Esophagus muscularis mucosa (tissue), 3 donors: Measurements from ENCODE around the gene ETFB.

ENCODE experiments used
- CTCF ChIP-seq, 3 experiments: fragments of 200-600 bp in 2 of 3; fragments of 450-650 bp in 1 of 3; sonication (generic) in 2 of 3; IDR thresholded peaks; one replicate each; pipeline ENCODE4 v1.5.1; 2017 to 2019; ENCODE audit warnings: antibody characterized with exemption in 3 of 3, mild to moderate bottlenecking in 2 of 3, moderate library complexity in 1 of 3
- POLR2A ChIP-seq: fragments of 450-650 bp; IDR thresholded peaks from one replicate; pipeline ENCODE4 v1.6.1; 2017; ENCODE audit warnings: antibody characterized with exemption, moderate library complexity, mild to moderate bottlenecking, low read depth
- POLR2AphosphoS5 ChIP-seq, 2 donors: sonication (generic); formaldehyde crosslinking; IDR thresholded peaks; one replicate each; pipeline ENCODE4 v1.6.1; 2017; ENCODE audit warnings: antibody characterized with exemption in 2 of 2

- TF ChIP-seq POLR2A (no peak), POLR2AphosphoS5 (IDR thresholded peaks at IDR 0.05) (no peak), CTCF (IDR thresholded peaks at IDR 0.05) (no peak)
Observed at GRCh38 chr19:51387924-51388389, 21.8 kb upstream of the ETFB start, which contains the start of gene LIM2.
